ENCODE results near the gene OPCML.

OPCML gene

GRCh38 chr11:133240908-133241655 is 291.2 kb downstream of the OPCML start:
- no peak for TF ChIP-seq CTCF (conservative IDR thresholded peaks at IDR 0.05)
- no peak overlapping the region for H3K27ac ChIP-seq

- TF ChIP-seq CTCF (conservative IDR thresholded peaks at IDR 0.05) = no peak
- H3K27ac ChIP-seq = no peak overlapping the region
Observed at GRCh38 chr11:133239575-133239974, 292.7 kb downstream of the OPCML start.

- H3K27ac ChIP-seq = no peak overlapping the region
- no peak for TF ChIP-seq CTCF (conservative IDR thresholded peaks at IDR 0.05)
Observed at GRCh38 chr11:133238495-133238894, 293.8 kb downstream of the OPCML start.

GRCh38 chr11:133238027-133238426 is 294.3 kb downstream of the OPCML start:
- H3K27ac ChIP-seq = no peak overlapping the region
- no peak for TF ChIP-seq CTCF (conservative IDR thresholded peaks at IDR 0.05)

GRCh38 chr11:133235381-133235780 is 296.9 kb downstream of the OPCML start:
- H3K27ac ChIP-seq = no peak overlapping the region
- TF ChIP-seq CTCF (conservative IDR thresholded peaks at IDR 0.05) = no peak

- no peak overlapping the region for H3K27ac ChIP-seq
- no peak for TF ChIP-seq CTCF (conservative IDR thresholded peaks at IDR 0.05)
Observed at GRCh38 chr11:133234883-133235282, 297.4 kb downstream of the OPCML start.

GRCh38 chr11:133232665-133233064 is 299.6 kb downstream of the OPCML start:
- no peak for TF ChIP-seq CTCF (conservative IDR thresholded peaks at IDR 0.05)
- H3K27ac ChIP-seq = no peak overlapping the region

Data from VCaP (cell line).